Psoas muscle (tissue), 8 donors: Measurements from ENCODE around the gene TRAPPC5. TPM values are rescaled to one million over a fixed set of nuclear protein-coding genes. Genes with fewer than 3 reads are reported as not detected.

Experiments
- ATAC-seq, 4 donors: fragments of 200-7000 bp; cut with Tn5 transposase; one replicate each; pipeline ENCODE4 v1.9.1; 2020; ENCODE audit warnings: moderate library complexity in 3 of 4, mild to moderate bottlenecking in 2 of 4
- DNase-seq, 2 donors: peaks; one replicate each; pipeline ENCODE4 v3.0.0-alpha.2; 2020
- H3K27ac ChIP-seq: fragments of 200-600 bp; one replicate; pipeline ENCODE4 v1.8.0; 2022
- H3K27me3 ChIP-seq, 3 donors: fragments of 200-600 bp in 1 of 3; one replicate each; pipeline versions ENCODE4 v1.6.1 to v1.8.0; 2013 to 2022; ENCODE audit warnings: low read length in 2 of 3, mild to moderate bottlenecking in 2 of 3, moderate library complexity in 1 of 3; ENCODE audit not compliant: insufficient read depth in 3 of 3
- H3K36me3 ChIP-seq, 2 donors: fragments of 200-600 bp in 1 of 2; one replicate each; pipeline versions ENCODE4 v1.6.1 to v1.8.0; 2013 to 2022; ENCODE audit warnings: low read depth in 1 of 2, mild to moderate bottlenecking in 1 of 2, moderate library complexity in 1 of 2; ENCODE audit not compliant: insufficient read depth in 1 of 2
- H3K4me1 ChIP-seq: fragments of 200-600 bp; one replicate; pipeline ENCODE4 v1.8.0; 2022
- H3K4me3 ChIP-seq: fragments of 200-600 bp; one replicate; pipeline ENCODE4 v1.8.0; 2022; ENCODE audit warnings: mild to moderate bottlenecking
- H3K9me3 ChIP-seq: fragments of 200-600 bp; one replicate; pipeline ENCODE4 v1.8.0; 2022
- CTCF ChIP-seq: fragments of 200-600 bp; IDR thresholded peaks from one replicate; pipeline ENCODE4 v1.8.0; 2022; ENCODE audit warnings: antibody characterized with exemption
- WGBS, 3 donors: extraction: QIAGEN DNeasy Blood & Tissue Kit; methylation state at CpG; one replicate each; pipeline versions ENCODE4 v1.1.6 to v1.1.7; 2013; 5-methylcytosine and 5-hydroxymethylcytosine counted together
- intact Hi-C, 2 donors: fragments of 100-400 bp; cut with DNase I; formaldehyde crosslinking; loops; one replicate each; pipeline versions ENCODE4 v1.11.0 to v1.14.2; 2022
- polyA plus RNA-seq, 3 donors: library from polyadenylated mRNA; stranded (reverse); fragments of 200-250 nt; gene quantifications; one replicate each; pipeline ENCODE4 v1.2.3, GENCODE V29; 2013
- total RNA-seq, 4 donors: library from RNA; stranded (reverse); fragmentation: NEBNext Ultra II Directional in 2 of 4; extraction: Animal tissue kit (Norgen Biotek cat#: 25700) in 2 of 4; gene quantifications; one replicate each; pipeline versions ENCODE4 v1.2.1 to v1.2.4, GENCODE V29; 2021 to 2023
- donor health status: healthy with polysubstance abuse.
- donor health status: DM: no; HTN: no; CAD: no; lungs with moderate emphysema.
- donor health status: Bipolar disorder and iron deficiency.
- donor health status: healthy.
- donor health status: DM: yes; HTN: yes; CAD: no.
- donor health status: DM: no; HTN: no; CAD: no.
- donor health status: DM: no; HTN: no; CAD: no.
- donor health status: DM: yes; HTN: yes; CAD: no.

Gene TRAPPC5
- total and polyA plus RNA-seq, 7 donors, result 40.6 to 164 (median 101) TPM

GRCh38 chr19:7733376-7733775 is 52.7 kb downstream of the TRAPPC5 start:
- DNase-seq (no peak), ATAC-seq (no peak)
- Histone ChIP-seq H3K4me3 (no peak overlapping the region), H3K9me3 (no peaks in the 10 kb centered on the region), H3K27me3 (peaks cover 0 to 52% (median 19%) of the 10 kb centered on the region in 3 donors), H3K27ac (no peak overlapping the region), H3K36me3 (no peaks in the 10 kb centered on the region), H3K4me1 (no peaks in the 10 kb centered on the region)
- 70 to 83% (median 78%) methylated on average over 6 of the region's 6 CpGs for WGBS, 3 donors
- TF ChIP-seq CTCF, result no peak
- intact Hi-C loops, result no loop called here

GRCh38 chr19:7734220-7735203 is 53.9 kb downstream of the TRAPPC5 start:
- intact Hi-C loops, result no loop called here
- H3K36me3 ChIP-seq, result no peaks in the 10 kb centered on the region
- WGBS, 3 donors, result 50 to 60% (median 50%) methylated on average over 10 to 12 of the region's 12 CpGs
- H3K4me1 ChIP-seq, result no peaks in the 10 kb centered on the region
- ATAC-seq (no peak), DNase-seq (no peak)
- peaks cover 0 to 42% (median 17%) of the 10 kb centered on the region in 3 donors for H3K27me3 ChIP-seq
- no peak overlapping the region for H3K27ac ChIP-seq
- no peak for TF ChIP-seq CTCF
- no peak overlapping the region for H3K4me3 ChIP-seq
- no peaks in the 10 kb centered on the region for H3K9me3 ChIP-seq

- DNase-seq, result no peak
- ATAC-seq, result no peak
- no peaks in the 10 kb centered on the region for H3K36me3 ChIP-seq
- no peaks in the 10 kb centered on the region for H3K4me1 ChIP-seq
- TF ChIP-seq CTCF, result no peak
- no peak overlapping the region for H3K27ac ChIP-seq
- 32 to 75% (median 50%) methylated on average over 1 of the region's 1 CpG for WGBS, 3 donors
- no peak overlapping the region for H3K4me3 ChIP-seq
- no peaks in the 10 kb centered on the region for H3K9me3 ChIP-seq
- intact Hi-C loops, result no loop called here
- peaks cover 0 to 25% (median 7%) of the 10 kb centered on the region in 3 donors for H3K27me3 ChIP-seq
These were observed 55.5 kb downstream of the TRAPPC5 start for GRCh38 chr19:7736148-7736547.

- no peak for ATAC-seq
- no peaks in the 10 kb centered on the region for H3K36me3 ChIP-seq
- intact Hi-C loops, result no loop called here
- WGBS, 3 donors, result 77 to 79% (median 78%) methylated on average over 11 of the region's 11 CpGs
- no peak overlapping the region for H3K4me3 ChIP-seq
- peaks cover 0 to 17% (median 0%) of the 10 kb centered on the region in 3 donors for H3K27me3 ChIP-seq
- no peak for DNase-seq
- no peak for TF ChIP-seq CTCF
- H3K27ac ChIP-seq, result no peak overlapping the region
- H3K4me1 ChIP-seq, result no peaks in the 10 kb centered on the region
- H3K9me3 ChIP-seq, result no peaks in the 10 kb centered on the region
These were observed 56.6 kb downstream of the TRAPPC5 start for GRCh38 chr19:7737215-7737614.

Other genes starting within 250 kb of the TRAPPC5 start
- 1 to 10 TPM; 1.1 to 1.4 (median 1.2) TPM for gene PEX11G, start 191.8 kb upstream of the TRAPPC5 start, total RNA-seq
- 1 to 10 TPM; 1.0 to 1.1 (median 1.1) TPM for gene PEX11G, start 191.8 kb upstream of the TRAPPC5 start, polyA plus RNA-seq
- gene ZNF358, start 164.7 kb upstream of the TRAPPC5 start, total RNA-seq, result 100 to 1,000 TPM in 1 of 4 donors, 10 to 100 TPM in 3; 80.4 to 109 (median 90.1) TPM
- 100 to 1,000 TPM in 1 of 3 donors, 10 to 100 TPM in 2; 38.1 to 110 (median 88.9) TPM for gene ZNF358, start 164.7 kb upstream of the TRAPPC5 start, polyA plus RNA-seq
- gene MCOLN1, start 158.2 kb upstream of the TRAPPC5 start, total RNA-seq, result 10 to 100 TPM; 15.4 to 23.8 (median 17.0) TPM
- 10 to 100 TPM; 15.9 to 28.6 (median 20.2) TPM for gene MCOLN1, start 158.2 kb upstream of the TRAPPC5 start, polyA plus RNA-seq
- gene PNPLA6, start 145.1 kb upstream of the TRAPPC5 start, total RNA-seq, result 10 to 100 TPM; 53.3 to 72.8 (median 62.7) TPM
- gene PNPLA6, start 145.1 kb upstream of the TRAPPC5 start, polyA plus RNA-seq, result 10 to 100 TPM; 31.8 to 63.8 (median 34.6) TPM
- gene CAMSAP3, start 85.0 kb upstream of the TRAPPC5 start, total RNA-seq, result under 1 TPM in 2 of 4 donors, not detected in 2; 0.14 to 0.15 TPM
- under 1 TPM in 2 of 3 donors, not detected in 1; 0.03 to 0.04 TPM for gene CAMSAP3, start 85.0 kb upstream of the TRAPPC5 start, polyA plus RNA-seq
- gene XAB2, start 51.3 kb upstream of the TRAPPC5 start, total RNA-seq, result 10 to 100 TPM; 19.2 to 36.3 (median 26.6) TPM
- 10 to 100 TPM; 23.5 to 29.7 (median 24.1) TPM for gene XAB2, start 51.3 kb upstream of the TRAPPC5 start, polyA plus RNA-seq
- 100 to 1,000 TPM in 2 of 4 donors, 10 to 100 TPM in 2; 88.9 to 112 (median 101) TPM for gene PET100, start 51.0 kb upstream of the TRAPPC5 start, total RNA-seq
- gene PET100, start 51.0 kb upstream of the TRAPPC5 start, polyA plus RNA-seq, result 10 to 100 TPM; 49.6 to 93.1 (median 49.7) TPM
- not detected for gene PCP2, start 47.1 kb upstream of the TRAPPC5 start, total RNA-seq
- gene PCP2, start 47.1 kb upstream of the TRAPPC5 start, polyA plus RNA-seq, result under 1 TPM in 1 of 3 donors, not detected in 2; 0.20 TPM
- gene STXBP2, start 43.7 kb upstream of the TRAPPC5 start, total RNA-seq, result 1 to 10 TPM; 2.7 to 4.5 (median 3.6) TPM
- gene STXBP2, start 43.7 kb upstream of the TRAPPC5 start, polyA plus RNA-seq, result 1 to 10 TPM in 2 of 3 donors, under 1 TPM in 1; 0.55 to 2.4 (median 1.7) TPM
- under 1 TPM in 2 of 4 donors, not detected in 2; 0.48 to 0.57 TPM for gene RETN, start 11.8 kb upstream of the TRAPPC5 start, total RNA-seq
- gene RETN, start 11.8 kb upstream of the TRAPPC5 start, polyA plus RNA-seq, result 1 to 10 TPM in 2 of 3 donors, under 1 TPM in 1; 0.46 to 4.7 (median 2.1) TPM
- gene MCEMP1, start 3.7 kb upstream of the TRAPPC5 start, total RNA-seq, result under 1 TPM; 0.18 to 0.54 (median 0.28) TPM
- under 1 TPM in 2 of 3 donors, not detected in 1; 0.21 to 0.35 TPM for gene MCEMP1, start 3.7 kb upstream of the TRAPPC5 start, polyA plus RNA-seq
- under 1 TPM in 2 of 4 donors, not detected in 2; 0.34 to 0.54 TPM for gene FCER2, start 21.3 kb downstream of the TRAPPC5 start, total RNA-seq
- under 1 TPM in 2 of 3 donors, not detected in 1; 0.06 to 0.10 TPM for gene FCER2, start 21.3 kb downstream of the TRAPPC5 start, polyA plus RNA-seq
- under 1 TPM in 3 of 4 donors, not detected in 1; 0.38 to 0.69 (median 0.50) TPM for gene CLEC4G, start 51.3 kb downstream of the TRAPPC5 start, total RNA-seq
- under 1 TPM in 2 of 3 donors, not detected in 1; 0.08 to 0.14 TPM for gene CLEC4G, start 51.3 kb downstream of the TRAPPC5 start, polyA plus RNA-seq
- gene CD209, start 66.7 kb downstream of the TRAPPC5 start, total RNA-seq, result 10 to 100 TPM in 1 of 4 donors, 1 to 10 TPM in 3; 2.7 to 13.8 (median 3.0) TPM
- under 1 TPM; 0.11 to 0.42 (median 0.30) TPM for gene CD209, start 66.7 kb downstream of the TRAPPC5 start, polyA plus RNA-seq
- not detected for gene CLEC4M, start 82.4 kb downstream of the TRAPPC5 start, total RNA-seq
- not detected for gene CLEC4M, start 82.4 kb downstream of the TRAPPC5 start, polyA plus RNA-seq
- gene EVI5L, start 149.4 kb downstream of the TRAPPC5 start, total RNA-seq, result 10 to 100 TPM; 13.9 to 25.9 (median 22.2) TPM
- 10 to 100 TPM in 2 of 3 donors, 1 to 10 TPM in 1; 5.8 to 10.7 (median 10.0) TPM for gene EVI5L, start 149.4 kb downstream of the TRAPPC5 start, polyA plus RNA-seq
- gene PRR36, start 193.6 kb downstream of the TRAPPC5 start, total RNA-seq, result not detected
- not detected for gene PRR36, start 193.6 kb downstream of the TRAPPC5 start, polyA plus RNA-seq
- gene LRRC8E, start 207.7 kb downstream of the TRAPPC5 start, total RNA-seq, result under 1 TPM; 0.07 to 0.26 (median 0.15) TPM
- under 1 TPM in 2 of 3 donors, not detected in 1; 0.03 to 0.10 TPM for gene LRRC8E, start 207.7 kb downstream of the TRAPPC5 start, polyA plus RNA-seq
- 10 to 100 TPM; 42.7 to 72.5 (median 55.5) TPM for gene MAP2K7, start 223.0 kb downstream of the TRAPPC5 start, total RNA-seq
- gene MAP2K7, start 223.0 kb downstream of the TRAPPC5 start, polyA plus RNA-seq, result 10 to 100 TPM; 35.4 to 43.9 (median 40.0) TPM
- gene TGFBR3L, start 234.0 kb downstream of the TRAPPC5 start, total RNA-seq, result 10 to 100 TPM in 1 of 4 donors, 1 to 10 TPM in 3; 4.5 to 13.0 (median 7.5) TPM
- 1 to 10 TPM; 1.2 to 1.5 (median 1.3) TPM for gene TGFBR3L, start 234.0 kb downstream of the TRAPPC5 start, polyA plus RNA-seq
- 1 to 10 TPM; 4.6 to 8.7 (median 6.7) TPM for gene SNAPC2, start 239.5 kb downstream of the TRAPPC5 start, total RNA-seq
- gene SNAPC2, start 239.5 kb downstream of the TRAPPC5 start, polyA plus RNA-seq, result 10 to 100 TPM in 2 of 3 donors, 1 to 10 TPM in 1; 8.4 to 16.0 (median 10.2) TPM
- under 1 TPM in 1 of 4 donors, not detected in 3; 0.30 TPM for gene CTXN1, start 245.3 kb downstream of the TRAPPC5 start, total RNA-seq
- gene CTXN1, start 245.3 kb downstream of the TRAPPC5 start, polyA plus RNA-seq, result under 1 TPM in 2 of 3 donors, not detected in 1; 0.04 to 0.25 TPM